ENCODE data around the gene ADGRG1.

ADGRG1 gene

GRCh38 chr16:57601801-57602478, 26.5 kb upstream of the ADGRG1 start:
- Histone ChIP-seq H3K4me2 (ENCODE audit: low read length) (no peak overlapping the region), H2BK5ac (ENCODE audit: low read depth, low read length, poor library complexity) (no peak overlapping the region), H3K4me1 (ENCODE audit: control insufficient read depth in 1 of 2, insufficient read depth in 2 of 2, low read length in 2 of 2) (peaks cover 0 to 7% of the 10 kb centered on the region in 2 experiments), H4K91ac (ENCODE audit: low read depth, low read length) (no peak overlapping the region), H3K23ac (ENCODE audit: low read length) (peak overlapping the region; percentile 1), H3K36me3 (ENCODE audit: control insufficient read depth in 1 of 2, insufficient read depth in 2 of 2, low read length in 2 of 2) (no peaks in the 10 kb centered on the region), H3K4ac (ENCODE audit: low read depth, low read length) (no peak overlapping the region), H3K79me2 (ENCODE audit: control insufficient read depth, insufficient read depth, low read length, poor library complexity) (no peaks in the 10 kb centered on the region), H3K4me3 (ENCODE audit: low read depth, low read length) (no peak overlapping the region), H2AK5ac (ENCODE audit: low read length) (no peak overlapping the region), H3K79me1 (ENCODE audit: low read length) (peaks cover 3% of the 10 kb centered on the region), H2AFZ (ENCODE audit: insufficient read depth, low read length, poor library complexity) (no peak overlapping the region), H2BK12ac (ENCODE audit: low read length) (no peak overlapping the region), H3K9me3 (ENCODE audit: insufficient read depth, low read depth, low read length) (no peaks in the 10 kb centered on the region), H3K9ac (ENCODE audit: low read length) (no peak overlapping the region), H3K27ac (ENCODE audit: low read depth, low read length) (no peak overlapping the region), H4K12ac (ENCODE audit: low read depth, low read length) (no peak overlapping the region), H3K14ac (ENCODE audit: low read length) (no peak overlapping the region), H3K18ac (ENCODE audit: low read length) (no peak overlapping the region), H2BK120ac (ENCODE audit: insufficient read depth, low read length, poor library complexity) (no peak overlapping the region), H4K8ac (ENCODE audit: low read depth, low read length) (no peak overlapping the region), H3K27me3 (ENCODE audit: insufficient read depth, low read length) (no peaks in the 10 kb centered on the region)
- no CpG with 5 or more reads among the region's 10 CpGs for WGBS (ENCODE audit: extremely low coverage, insufficient coverage, insufficient read length)
- DNase-seq: no peak

GRCh38 chr16:57603115-57604024, 25.1 kb upstream of the ADGRG1 start:
- H3K9ac ChIP-seq (ENCODE audit: low read length): no peak overlapping the region

GRCh38 chr16:57604177-57604576, 24.3 kb upstream of the ADGRG1 start:
- no peaks in the 10 kb centered on the region for H3K27me3 ChIP-seq (ENCODE audit: insufficient read depth, low read length)
- no peaks in the 10 kb centered on the region for H3K79me2 ChIP-seq (ENCODE audit: control insufficient read depth, insufficient read depth, low read length, poor library complexity)
- no peak overlapping the region for H4K12ac ChIP-seq (ENCODE audit: low read depth, low read length)
- H4K91ac ChIP-seq (ENCODE audit: low read depth, low read length): no peak overlapping the region
- no peak overlapping the region for H2BK120ac ChIP-seq (ENCODE audit: insufficient read depth, low read length, poor library complexity)
- no peak overlapping the region for H3K4ac ChIP-seq (ENCODE audit: low read depth, low read length)
- no peak overlapping the region for H4K8ac ChIP-seq (ENCODE audit: low read depth, low read length)
- H3K18ac ChIP-seq (ENCODE audit: low read length): no peak overlapping the region
- peaks cover 0 to 9% of the 10 kb centered on the region in 2 experiments for H3K4me1 ChIP-seq (ENCODE audit: control insufficient read depth in 1 of 2, insufficient read depth in 2 of 2, low read length in 2 of 2)
- no peaks in the 10 kb centered on the region for H3K36me3 ChIP-seq (ENCODE audit: control insufficient read depth in 1 of 2, insufficient read depth in 2 of 2, low read length in 2 of 2)
- H3K79me1 ChIP-seq (ENCODE audit: low read length): peaks cover 3% of the 10 kb centered on the region
- H3K9me3 ChIP-seq (ENCODE audit: insufficient read depth, low read depth, low read length): no peaks in the 10 kb centered on the region
- no peak for DNase-seq
- no peak overlapping the region for H3K23ac ChIP-seq (ENCODE audit: low read length)
- no peak overlapping the region for H3K14ac ChIP-seq (ENCODE audit: low read length)
- no peak overlapping the region for H3K9ac ChIP-seq (ENCODE audit: low read length)
- no peak overlapping the region for H2AFZ ChIP-seq (ENCODE audit: insufficient read depth, low read length, poor library complexity)
- no peak overlapping the region for H2BK5ac ChIP-seq (ENCODE audit: low read depth, low read length, poor library complexity)
- no peak overlapping the region for H3K27ac ChIP-seq (ENCODE audit: low read depth, low read length)
- no peak overlapping the region for H3K4me2 ChIP-seq (ENCODE audit: low read length)
- no CpG with 5 or more reads among the region's 7 CpGs for WGBS (ENCODE audit: extremely low coverage, insufficient coverage, insufficient read length)
- H3K4me3 ChIP-seq (ENCODE audit: low read depth, low read length): no peak overlapping the region
- H2BK12ac ChIP-seq (ENCODE audit: low read length): no peak overlapping the region
- no peak overlapping the region for H2AK5ac ChIP-seq (ENCODE audit: low read length)

More at GRCh38 chr16:57603115-57604024, 25.1 kb upstream of the ADGRG1 start:
- no peak overlapping the region for H3K27ac ChIP-seq (ENCODE audit: low read depth, low read length)
- H2BK5ac ChIP-seq (ENCODE audit: low read depth, low read length, poor library complexity): no peak overlapping the region
- no peaks in the 10 kb centered on the region for H3K27me3 ChIP-seq (ENCODE audit: insufficient read depth, low read length)
- H3K36me3 ChIP-seq (ENCODE audit: control insufficient read depth in 1 of 2, insufficient read depth in 2 of 2, low read length in 2 of 2): no peaks in the 10 kb centered on the region
- no peak overlapping the region for H3K4me3 ChIP-seq (ENCODE audit: low read depth, low read length)
- no peak overlapping the region for H2AFZ ChIP-seq (ENCODE audit: insufficient read depth, low read length, poor library complexity)
- H3K4me1 ChIP-seq (ENCODE audit: control insufficient read depth in 1 of 2, insufficient read depth in 2 of 2, low read length in 2 of 2): peaks cover 0 to 9% of the 10 kb centered on the region in 2 experiments
- no peak overlapping the region for H3K4ac ChIP-seq (ENCODE audit: low read depth, low read length)
- H3K23ac ChIP-seq (ENCODE audit: low read length): no peak overlapping the region
- H3K9me3 ChIP-seq (ENCODE audit: insufficient read depth, low read depth, low read length): no peaks in the 10 kb centered on the region
- no peak overlapping the region for H3K14ac ChIP-seq (ENCODE audit: low read length)
- H3K79me2 ChIP-seq (ENCODE audit: control insufficient read depth, insufficient read depth, low read length, poor library complexity): no peaks in the 10 kb centered on the region
- DNase-seq: no peak
- peaks cover 3% of the 10 kb centered on the region for H3K79me1 ChIP-seq (ENCODE audit: low read length)
- H3K4me2 ChIP-seq (ENCODE audit: low read length): no peak overlapping the region
- H2BK120ac ChIP-seq (ENCODE audit: insufficient read depth, low read length, poor library complexity): no peak overlapping the region
- no peak overlapping the region for H4K12ac ChIP-seq (ENCODE audit: low read depth, low read length)
- no peak overlapping the region for H2AK5ac ChIP-seq (ENCODE audit: low read length)
- no peak overlapping the region for H2BK12ac ChIP-seq (ENCODE audit: low read length)
- H4K8ac ChIP-seq (ENCODE audit: low read depth, low read length): no peak overlapping the region
- no CpG with 5 or more reads among the region's 17 CpGs for WGBS (ENCODE audit: extremely low coverage, insufficient coverage, insufficient read length)
- no peak overlapping the region for H3K18ac ChIP-seq (ENCODE audit: low read length)
- no peak overlapping the region for H4K91ac ChIP-seq (ENCODE audit: low read depth, low read length)

- no CpG with 5 or more reads among the region's 4 CpGs for WGBS (ENCODE audit: extremely low coverage, insufficient coverage, insufficient read length)
- Histone ChIP-seq H3K4me3 (ENCODE audit: low read depth, low read length) (no peak overlapping the region), H3K4me2 (ENCODE audit: low read length) (no peak overlapping the region), H3K4ac (ENCODE audit: low read depth, low read length) (no peak overlapping the region), H3K4me1 (ENCODE audit: control insufficient read depth in 1 of 2, insufficient read depth in 2 of 2, low read length in 2 of 2) (peaks cover 0 to 4% of the 10 kb centered on the region in 2 experiments), H3K9ac (ENCODE audit: low read length) (no peak overlapping the region), H2BK12ac (ENCODE audit: low read length) (no peak overlapping the region), H3K27ac (ENCODE audit: low read depth, low read length) (no peak overlapping the region), H3K27me3 (ENCODE audit: insufficient read depth, low read length) (no peaks in the 10 kb centered on the region), H3K79me2 (ENCODE audit: control insufficient read depth, insufficient read depth, low read length, poor library complexity) (no peaks in the 10 kb centered on the region), H3K36me3 (ENCODE audit: control insufficient read depth in 1 of 2, insufficient read depth in 2 of 2, low read length in 2 of 2) (no peaks in the 10 kb centered on the region), H2BK120ac (ENCODE audit: insufficient read depth, low read length, poor library complexity) (no peak overlapping the region), H4K91ac (ENCODE audit: low read depth, low read length) (no peak overlapping the region), H3K9me3 (ENCODE audit: insufficient read depth, low read depth, low read length) (no peaks in the 10 kb centered on the region), H3K14ac (ENCODE audit: low read length) (no peak overlapping the region), H4K8ac (ENCODE audit: low read depth, low read length) (no peak overlapping the region), H2AFZ (ENCODE audit: insufficient read depth, low read length, poor library complexity) (no peak overlapping the region), H4K12ac (ENCODE audit: low read depth, low read length) (no peak overlapping the region), H2BK5ac (ENCODE audit: low read depth, low read length, poor library complexity) (no peak overlapping the region), H3K18ac (ENCODE audit: low read length) (no peak overlapping the region), H3K23ac (ENCODE audit: low read length) (no peak overlapping the region), H3K79me1 (ENCODE audit: low read length) (peaks cover under 1% of the 10 kb centered on the region), H2AK5ac (ENCODE audit: low read length) (no peak overlapping the region)
- DNase-seq: no peak
Measured at GRCh38 chr16:57606147-57606846, 22.1 kb upstream of the ADGRG1 start.
